ENCODE data around the gene FZD7. TPM values are rescaled to one million over a fixed set of nuclear protein-coding genes. Genes with fewer than 3 reads are reported as not detected.
A peak's percentile ranks its signal among the peaks of the same experiment; 100 is the strongest.

The FZD7 gene
- total and polyA plus RNA-seq, 2 of the 8 experiments (the other 6 are each of a cell fraction or from before 2014, with no cell fraction given) = 176 to 246 TPM

- FAIRE-seq (peak; percentile 90), DNase-seq (ENCODE audit: low read depth in 1 of 2, low spot score in 2 of 2) (no peak)
- TF ChIP-seq POLR2AphosphoS5 (IDR thresholded peaks at IDR 0.05; ENCODE audit: low read depth, low read length) (peak; percentile 30; the same call in 1 of the 2 replicates), CBX5 (IDR thresholded peaks at IDR 0.05; ENCODE audit: low read depth, low read length) (no peak)
- Histone ChIP-seq H3K79me2 (ENCODE audit: control insufficient read depth in 1 of 2, insufficient read depth in 2 of 2, low read length in 2 of 2) (peaks cover 26 to 47% of the 10 kb centered on the region in 2 experiments), H4K8ac (ENCODE audit: extremely low read depth, insufficient read depth, low read length) (no peak overlapping the region), H3K79me1 (ENCODE audit: low read depth, low read length) (no peaks in the 10 kb centered on the region), H3K9ac (replicated peaks in 1 of 4; ENCODE audit: extremely low read depth in 1 of 4, low read depth in 3 of 4, low read length in 3 of 4) (0 out of 7 replicates have a peak overlapping the region, but pooled peaks of 1 of the 4 experiments have one; percentile 8), H3K14ac (ENCODE audit: insufficient read length) (no peak overlapping the region), H4K5ac (ENCODE audit: insufficient read length, low read depth, low read length) (no peak overlapping the region), H4K91ac (replicated peaks; ENCODE audit: insufficient read length, low read length) (no peak overlapping the region), H3K4me1 (replicated peaks in 1 of 4; ENCODE audit: control insufficient read depth in 3 of 4, insufficient read depth in 4 of 4, low read length in 3 of 4) (peaks cover 0 to 10% (median 6%) of the 10 kb centered on the region in 4 experiments; a peak in 6 of 7 replicates), H3K18ac (ENCODE audit: extremely low read depth, low read length) (no peak overlapping the region; the same call in 1 of the 2 replicates), H3K36me3 (ENCODE audit: control insufficient read depth in 2 of 4, insufficient read depth in 4 of 4, low read length in 3 of 4) (peaks cover 9 to 45% (median 18%) of the 10 kb centered on the region in 4 experiments), H3K27me3 (replicated peaks in 1 of 4; ENCODE audit: control insufficient read depth in 3 of 4, extremely low read depth in 1 of 4, insufficient read depth in 3 of 4, low read length in 3 of 4) (no peaks in the 10 kb centered on the region), H3K27ac (ENCODE audit: low read depth, low read length) (no peak overlapping the region), H3K56ac (replicated peaks; ENCODE audit: insufficient read length, low read depth, low read length) (no peak overlapping the region), H3K4me2 (ENCODE audit: insufficient read depth in 1 of 2, low read depth in 2 of 2, low read length in 2 of 2) (peak overlapping the region; percentile 61 to 82), H2BK120ac (replicated peaks; ENCODE audit: low read depth, low read length) (no peak overlapping the region), H3K4ac (replicated peaks; ENCODE audit: insufficient read length, low read depth, low read length) (no peak overlapping the region), H2AFZ (ENCODE audit: low read length) (no peak overlapping the region), H2BK15ac (ENCODE audit: low read length) (no peak overlapping the region), H3K23me2 (ENCODE audit: low read depth, low read length) (peaks cover 3% of the 10 kb centered on the region; the same call in 1 of the 2 replicates), H4K20me1 (replicated peaks in 1 of 2; ENCODE audit: control insufficient read depth in 1 of 2, insufficient read depth in 2 of 2, low read length in 2 of 2) (peaks cover 30 to 33% of the 10 kb centered on the region in 2 experiments), H3K23ac (ENCODE audit: insufficient read length) (no peak overlapping the region), H3K9me3 (ENCODE audit: insufficient read depth in 2 of 2, low read depth in 1 of 2, low read length in 1 of 2) (no peaks in the 10 kb centered on the region), H2BK20ac (ENCODE audit: low read length) (no peak overlapping the region), H3K4me3 (ENCODE audit: extremely low read depth in 1 of 4, insufficient read depth in 2 of 4, low read depth in 3 of 4, low read length in 4 of 4) (peak overlapping the region; percentile 32 to 96 (median 86); a peak in 6 of 8 replicates), H2AK5ac (ENCODE audit: low read depth, low read length) (no peak overlapping the region), H2BK12ac (ENCODE audit: low read depth, low read length) (no peak overlapping the region), H2BK5ac (ENCODE audit: low read depth, low read length) (no peak overlapping the region)
- WGBS, 2 experiments (ENCODE audit: extremely low coverage in 1 of 2, insufficient coverage in 1 of 2, insufficient read length in 1 of 2, insufficient replicate concordance in 2 of 2, low coverage in 1 of 2, low lambda C conversion rate in 2 of 2, missing lambda C conversion rate in 1 of 2) = 25% methylated on average over 13 of the region's 13 CpGs; no CpG with 5 or more reads in 1 of the 2 experiments
- POLR2A ChIA-PET (ENCODE audit: partially characterized antibody) = interaction anchor here (0.7 to 1.4 kb wide), 8 partner anchors 10 to 81 kb away, joined by 3 to 6 read pairs (median 5); no protein-coding TSS in a partner anchor
- CTCF ChIA-PET (ENCODE audit: partially characterized antibody) = interaction anchor here (0.9 to 1.2 kb wide), 3 partner anchors 9 to 140 kb away, joined by 3 read pairs; no protein-coding TSS in a partner anchor
Measured at GRCh38 chr2:202039278-202040078, 5.8 kb downstream of the FZD7 start.

Measured in H1 (cell line).